Fibroblast of lung (primary cell): ENCODE data around the gene SSB.

ENCODE experiments used
- EZH2 ChIP-seq: IDR thresholded peaks from 2 replicates; pipeline ENCODE4 v1.5.1; 2012; ENCODE audit warnings: low read length, control low read depth, mild to moderate bottlenecking; ENCODE audit errors: missing control alignments
- TF ChIP-seq, protein P1 (sequence below), 2 donors: IDR thresholded peaks in 1 of 2; conservative IDR thresholded peaks in 1 of 2; 1 replicate in 1 of 2; 2 replicates in 1 of 2; pipeline ENCODE4 v1.5.1; 2011 to 2012; ENCODE audit warnings: low read length in 2 of 2, control low read depth in 1 of 2, inconsistent platforms in 1 of 2, low read depth in 1 of 2, mild to moderate bottlenecking in 1 of 2

GRCh38 chr2:169782513-169782912, 16.2 kb upstream of the SSB start:
- no peak for TF ChIP-seq EZH2
- TF ChIP-seq, protein P1, sequence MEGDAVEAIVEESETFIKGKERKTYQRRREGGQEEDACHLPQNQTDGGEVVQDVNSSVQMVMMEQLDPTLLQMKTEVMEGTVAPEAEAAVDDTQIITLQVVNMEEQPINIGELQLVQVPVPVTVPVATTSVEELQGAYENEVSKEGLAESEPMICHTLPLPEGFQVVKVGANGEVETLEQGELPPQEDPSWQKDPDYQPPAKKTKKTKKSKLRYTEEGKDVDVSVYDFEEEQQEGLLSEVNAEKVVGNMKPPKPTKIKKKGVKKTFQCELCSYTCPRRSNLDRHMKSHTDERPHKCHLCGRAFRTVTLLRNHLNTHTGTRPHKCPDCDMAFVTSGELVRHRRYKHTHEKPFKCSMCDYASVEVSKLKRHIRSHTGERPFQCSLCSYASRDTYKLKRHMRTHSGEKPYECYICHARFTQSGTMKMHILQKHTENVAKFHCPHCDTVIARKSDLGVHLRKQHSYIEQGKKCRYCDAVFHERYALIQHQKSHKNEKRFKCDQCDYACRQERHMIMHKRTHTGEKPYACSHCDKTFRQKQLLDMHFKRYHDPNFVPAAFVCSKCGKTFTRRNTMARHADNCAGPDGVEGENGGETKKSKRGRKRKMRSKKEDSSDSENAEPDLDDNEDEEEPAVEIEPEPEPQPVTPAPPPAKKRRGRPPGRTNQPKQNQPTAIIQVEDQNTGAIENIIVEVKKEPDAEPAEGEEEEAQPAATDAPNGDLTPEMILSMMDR (conservative IDR thresholded peaks at IDR 0.05 in 1 of 2, IDR thresholded peaks at IDR 0.05 in 1 of 2; ENCODE audit: low read depth in 1 of 2, low read length in 2 of 2), result no peak
